HG03442 (cell line): ENCODE measurements around the gene LOXL1.

Source experiments
- ATAC-seq: cut with Tn5 transposase; IDR thresholded peaks from one replicate; pipeline ENCODE4 v1.9.1; 2021; ENCODE audit warnings: mild to moderate bottlenecking, moderate library complexity; ENCODE audit not compliant: unreplicated experiment

LOXL1 gene, protein sequence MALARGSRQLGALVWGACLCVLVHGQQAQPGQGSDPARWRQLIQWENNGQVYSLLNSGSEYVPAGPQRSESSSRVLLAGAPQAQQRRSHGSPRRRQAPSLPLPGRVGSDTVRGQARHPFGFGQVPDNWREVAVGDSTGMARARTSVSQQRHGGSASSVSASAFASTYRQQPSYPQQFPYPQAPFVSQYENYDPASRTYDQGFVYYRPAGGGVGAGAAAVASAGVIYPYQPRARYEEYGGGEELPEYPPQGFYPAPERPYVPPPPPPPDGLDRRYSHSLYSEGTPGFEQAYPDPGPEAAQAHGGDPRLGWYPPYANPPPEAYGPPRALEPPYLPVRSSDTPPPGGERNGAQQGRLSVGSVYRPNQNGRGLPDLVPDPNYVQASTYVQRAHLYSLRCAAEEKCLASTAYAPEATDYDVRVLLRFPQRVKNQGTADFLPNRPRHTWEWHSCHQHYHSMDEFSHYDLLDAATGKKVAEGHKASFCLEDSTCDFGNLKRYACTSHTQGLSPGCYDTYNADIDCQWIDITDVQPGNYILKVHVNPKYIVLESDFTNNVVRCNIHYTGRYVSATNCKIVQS

GRCh38 chr15:73926219-73927002, at the start of gene LOXL1:
Gene LOXL1, plus strand, starts transcription at chr15:73926462. Its CDS starts 322 bp downstream, at chr15:73926784.
- no peak for ATAC-seq

DNA sequence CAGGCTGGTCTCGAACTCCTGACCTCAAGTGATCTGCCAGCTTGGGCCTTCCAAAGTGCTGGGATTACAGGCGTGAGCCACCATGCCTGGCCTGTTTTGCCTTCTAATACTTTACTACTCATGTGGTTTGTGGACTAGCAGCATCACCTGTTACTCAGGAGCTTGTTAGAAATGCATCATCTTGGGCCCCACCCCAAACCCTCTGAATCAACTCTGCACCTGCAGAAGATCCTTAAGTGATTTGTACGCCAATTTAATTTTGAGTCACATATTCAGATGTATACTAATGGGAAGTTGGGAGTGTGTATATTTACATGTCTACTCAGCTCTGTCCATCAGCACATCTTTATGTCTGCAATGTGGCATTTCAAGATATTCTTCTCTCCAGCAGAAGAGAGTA, 46.8 kb upstream of the LOXL1 start:
- no peak for ATAC-seq

DNA sequence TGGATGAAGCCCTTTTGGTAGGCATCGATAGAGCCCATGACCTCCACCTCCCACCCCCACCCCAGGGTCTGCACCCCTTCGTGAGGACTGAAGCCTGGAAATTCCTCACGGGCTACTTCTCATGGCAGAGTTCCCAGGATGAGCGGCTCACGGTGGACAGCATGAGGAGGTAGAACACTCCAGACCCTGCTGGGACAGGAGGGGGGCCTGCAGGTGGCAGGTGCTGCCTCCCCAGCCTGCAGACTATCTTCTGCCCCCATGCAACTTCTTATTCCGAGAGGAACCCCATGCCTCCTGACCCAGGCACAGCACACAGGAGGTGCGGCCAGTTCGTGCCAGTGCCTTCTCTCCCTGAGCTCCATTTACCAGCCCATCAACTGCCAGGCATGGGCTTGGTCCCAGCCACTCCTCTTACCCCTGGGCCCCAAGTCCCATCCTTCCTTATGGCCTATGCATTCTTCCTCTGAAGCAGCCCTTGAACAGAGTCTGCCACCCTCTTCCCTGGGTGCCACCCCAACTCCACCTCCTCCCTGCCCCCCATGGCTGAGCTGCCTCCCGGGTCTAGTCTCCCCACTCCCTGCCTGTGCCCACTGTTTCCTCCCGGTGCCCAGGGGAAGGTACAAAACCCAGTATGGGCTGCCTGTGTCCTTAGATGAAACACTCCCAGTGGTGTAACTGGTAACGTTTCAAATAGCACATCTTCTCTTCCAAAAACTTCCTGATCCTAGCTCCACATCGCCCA, 44.5 kb upstream of the LOXL1 start:
- no peak for ATAC-seq

GRCh38 chr15:73882761-73883419, 43.4 kb upstream of the LOXL1 start:
- ATAC-seq, result no peak

DNA sequence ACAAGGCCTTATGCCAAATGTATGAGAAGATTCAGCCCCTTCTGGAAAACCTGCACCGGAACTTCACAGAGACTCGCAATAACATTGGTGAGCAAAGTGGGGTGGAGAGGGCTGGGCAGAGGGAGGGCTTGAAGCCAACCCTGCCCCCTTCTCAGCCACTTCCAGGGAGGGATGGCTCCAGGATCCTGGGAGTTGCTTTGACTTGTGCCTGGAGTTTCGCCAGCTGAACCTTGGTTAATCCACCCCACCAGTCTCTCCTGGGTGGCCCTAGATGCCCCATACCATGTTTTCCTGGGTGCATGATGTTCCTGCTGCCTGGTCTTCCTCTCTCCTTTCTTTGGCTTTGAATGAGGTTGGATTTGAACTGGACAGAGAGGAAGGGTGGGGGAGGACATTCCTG, 42.1 kb upstream of the LOXL1 start:
- ATAC-seq, result no peak

DNA sequence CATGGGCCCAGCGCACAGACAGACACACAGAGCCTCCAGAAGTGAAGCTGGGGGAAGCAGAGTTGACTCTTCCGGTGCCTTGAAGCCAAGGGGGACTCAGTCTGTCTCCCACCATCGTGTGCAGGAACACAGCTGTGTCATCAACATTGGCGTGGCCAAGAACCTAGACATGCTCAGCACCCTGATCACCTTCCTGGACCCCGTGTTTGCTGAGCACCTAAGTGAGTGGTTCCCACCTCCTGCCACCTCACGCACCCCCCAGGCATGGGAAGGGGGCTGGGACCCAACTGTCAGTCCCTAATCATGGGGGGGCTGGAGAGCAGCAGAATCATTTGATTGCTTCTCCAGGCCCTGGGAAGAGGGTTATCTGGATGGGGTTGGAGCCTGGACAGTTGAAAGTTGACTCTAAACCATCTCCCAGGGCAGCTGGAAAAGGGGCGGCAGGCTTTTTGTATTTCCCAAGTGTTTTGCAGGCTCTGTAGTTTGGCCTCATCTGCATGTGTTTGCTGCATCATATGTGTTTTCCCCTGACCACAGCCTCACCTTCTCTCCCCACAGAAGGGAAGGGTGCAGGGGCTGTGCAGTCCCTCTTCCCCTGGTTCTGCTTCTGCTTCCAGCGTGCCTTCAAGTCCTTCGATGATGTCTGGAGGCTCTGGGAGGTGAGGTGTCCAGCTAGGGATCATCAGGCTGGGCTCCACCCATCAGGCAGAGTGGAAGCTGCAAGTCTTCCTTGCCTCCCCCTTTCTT, 40.1 kb upstream of the LOXL1 start:
- no peak for ATAC-seq

GRCh38 chr15:73886717-73887345, 39.4 kb upstream of the LOXL1 start:
- ATAC-seq, result no peak

- no peak for ATAC-seq
Measured at GRCh38 chr15:73887481-73887880, 38.8 kb upstream of the LOXL1 start.

DNA sequence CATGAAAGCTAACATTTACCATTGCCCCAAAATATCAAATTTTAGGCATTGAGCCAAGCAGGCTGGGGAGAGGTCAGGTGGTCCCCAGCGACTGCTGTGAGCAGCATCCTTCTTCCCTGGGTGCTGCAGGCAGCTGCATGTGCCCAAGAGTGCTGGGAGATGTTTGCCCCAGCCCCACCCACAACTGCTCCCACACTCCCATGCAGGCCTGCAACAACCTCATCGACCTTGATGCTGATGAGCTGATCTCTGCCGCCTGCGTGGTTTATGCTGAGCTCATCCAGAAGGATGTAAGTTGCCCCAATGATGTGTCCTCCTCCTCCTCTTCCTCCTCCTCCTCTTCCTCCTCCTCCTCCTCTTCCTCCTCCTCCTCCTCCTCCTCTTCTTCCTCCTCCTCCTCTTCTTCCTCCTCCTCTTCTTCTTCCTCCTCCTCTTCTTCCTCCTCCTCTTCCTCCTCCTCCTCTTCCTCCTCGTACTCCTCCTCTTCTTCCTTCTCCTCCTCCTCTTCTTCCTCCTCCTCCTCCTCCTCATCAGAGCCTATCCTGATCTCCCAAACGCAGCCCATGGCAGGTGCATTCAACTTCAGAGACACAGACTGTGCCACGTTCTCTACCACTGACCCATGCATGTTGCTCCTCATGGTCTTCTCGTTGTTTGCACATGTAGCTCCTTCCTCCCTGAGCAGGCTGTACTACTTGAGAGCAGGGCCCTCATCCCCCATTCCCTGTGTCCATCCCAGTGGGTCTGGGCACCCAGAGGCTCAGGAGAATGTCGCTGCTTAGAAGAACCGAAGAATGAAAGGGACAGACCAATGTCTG, 37.8 kb upstream of the LOXL1 start:
- no peak for ATAC-seq

DNA sequence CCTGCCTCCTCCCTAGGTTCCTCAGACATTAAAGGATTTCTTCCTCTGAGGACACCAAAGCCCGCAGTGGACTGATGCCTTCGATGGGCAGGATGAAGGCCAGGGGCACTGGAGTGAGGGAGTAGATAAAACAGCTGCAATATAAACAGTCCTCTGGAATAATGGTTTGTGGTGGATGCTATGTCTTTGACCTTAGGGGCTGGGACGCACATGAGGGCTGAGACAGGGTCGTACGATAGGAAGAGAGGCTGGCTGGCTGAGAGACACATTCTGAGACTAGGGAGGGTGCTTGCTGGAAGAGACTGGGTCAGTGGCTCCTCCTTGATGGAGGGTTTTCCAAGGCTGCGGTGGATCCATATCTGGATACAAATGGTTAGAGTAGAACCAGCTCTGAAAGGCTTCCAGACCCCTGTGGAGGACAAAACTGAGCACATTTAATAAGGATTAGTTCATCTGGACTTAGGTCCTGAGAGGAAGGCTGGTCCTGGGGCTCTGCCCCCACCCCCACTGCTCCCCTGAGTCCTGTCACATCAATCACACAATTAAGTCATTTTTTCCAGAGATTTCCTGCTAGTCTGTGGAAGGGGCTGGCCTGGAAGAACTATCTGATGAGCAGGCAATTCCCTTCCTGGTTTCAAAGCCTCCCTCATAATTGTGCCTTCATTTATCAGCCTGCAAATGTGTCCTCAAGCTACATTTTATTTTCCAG, 37.1 kb upstream of the LOXL1 start:
- no peak for ATAC-seq

DNA sequence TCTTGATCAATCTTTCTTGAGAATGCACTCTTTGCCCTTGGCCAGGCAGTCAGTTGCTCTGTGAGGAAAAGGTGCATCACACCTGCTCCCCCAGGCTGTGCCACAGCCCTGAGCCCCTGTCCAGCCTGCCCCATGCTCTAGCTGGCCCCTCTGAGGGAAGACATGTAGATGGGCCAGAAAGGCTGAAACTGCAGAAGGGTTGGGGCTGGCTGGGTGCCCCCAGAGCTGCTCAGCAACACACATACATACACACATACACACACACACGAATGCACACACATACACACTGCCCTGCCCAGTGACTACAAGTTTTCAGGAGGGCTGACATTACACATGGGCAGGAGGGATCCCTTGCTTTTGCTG, 36.5 kb upstream of the LOXL1 start:
- ATAC-seq, result no peak

DNA sequence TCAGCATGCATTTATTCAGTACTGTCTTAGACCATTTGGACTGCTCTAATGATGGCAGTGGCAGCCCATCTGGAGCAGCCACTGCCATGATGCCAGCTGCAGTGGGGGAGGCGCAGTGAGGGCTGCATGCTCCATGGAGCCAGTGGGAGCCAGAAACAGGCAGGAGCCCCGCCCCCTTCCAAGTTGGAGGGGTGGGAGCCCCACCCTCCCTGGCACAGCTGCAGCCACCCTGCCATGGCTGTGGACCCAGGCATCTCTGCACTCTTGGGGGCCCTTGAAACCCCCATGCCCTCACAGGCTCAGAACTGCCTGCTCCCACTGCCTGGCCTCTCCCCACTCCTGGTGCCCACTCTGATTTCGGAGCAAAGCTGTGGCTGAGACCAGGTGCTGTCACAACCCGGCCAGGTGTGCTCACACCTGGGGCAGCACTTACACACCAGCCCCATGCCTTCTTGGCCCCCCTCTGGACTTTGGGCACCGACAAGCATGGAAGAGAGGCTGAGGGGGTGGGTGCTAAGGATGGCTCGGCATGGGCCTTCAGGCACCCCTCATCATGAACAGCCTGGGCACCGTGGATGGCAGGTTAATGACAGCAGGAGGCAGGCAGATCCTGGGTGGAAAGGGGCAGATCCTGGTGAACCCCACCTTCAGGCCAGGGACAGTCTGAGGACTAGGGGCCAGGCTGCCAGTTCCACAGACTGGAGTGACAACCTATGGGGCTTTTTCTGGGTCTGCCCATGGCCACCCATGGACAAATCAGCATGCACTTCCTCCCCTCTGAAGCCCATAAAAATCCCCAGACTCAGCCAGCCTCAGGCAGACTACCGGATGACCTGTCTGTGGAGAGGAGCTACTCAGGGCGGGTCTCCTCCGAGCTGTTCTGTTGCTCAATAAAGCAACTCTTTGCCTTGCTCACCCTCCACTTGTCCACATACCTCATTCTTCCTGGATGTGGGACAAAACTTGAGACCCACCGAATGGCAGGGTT, 34.6 kb upstream of the LOXL1 start:
- ATAC-seq, result no peak

DNA sequence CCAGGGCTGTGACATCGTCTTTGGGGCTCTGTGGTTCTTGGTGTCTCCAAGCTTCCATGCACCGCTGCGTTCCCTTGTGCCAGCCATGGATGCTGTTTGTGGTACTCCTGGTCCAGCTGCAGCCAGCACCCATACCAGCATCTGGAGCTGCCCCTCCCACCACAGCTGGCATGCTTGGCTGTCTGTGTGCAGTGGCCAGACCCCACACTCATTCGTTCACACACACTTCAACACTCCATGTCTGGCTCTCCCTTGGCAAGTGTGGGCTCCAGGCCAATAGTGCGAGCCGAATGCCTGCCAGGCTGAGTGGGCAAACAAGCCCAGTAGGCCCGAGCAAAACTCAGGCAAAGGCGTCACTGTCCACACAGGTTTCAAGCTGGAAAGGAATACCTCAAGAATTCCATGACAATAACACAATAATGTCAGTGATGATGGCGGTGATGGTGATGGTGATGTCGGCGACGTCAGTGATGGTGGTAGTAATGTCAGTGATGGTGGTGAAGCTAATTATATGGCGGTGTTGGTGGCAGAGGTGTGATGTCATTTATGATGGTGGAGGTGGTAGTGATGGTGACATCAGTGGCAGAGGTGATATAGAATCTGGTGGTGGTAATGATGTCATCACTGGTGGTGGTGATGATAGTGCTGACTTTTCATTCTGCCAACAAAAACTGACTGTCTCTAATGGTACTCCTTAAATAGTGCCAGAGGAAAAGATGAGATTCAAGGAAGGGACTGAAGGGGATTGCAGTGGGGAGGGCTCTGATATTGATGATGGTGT, 33.6 kb upstream of the LOXL1 start:
- ATAC-seq, result no peak

DNA sequence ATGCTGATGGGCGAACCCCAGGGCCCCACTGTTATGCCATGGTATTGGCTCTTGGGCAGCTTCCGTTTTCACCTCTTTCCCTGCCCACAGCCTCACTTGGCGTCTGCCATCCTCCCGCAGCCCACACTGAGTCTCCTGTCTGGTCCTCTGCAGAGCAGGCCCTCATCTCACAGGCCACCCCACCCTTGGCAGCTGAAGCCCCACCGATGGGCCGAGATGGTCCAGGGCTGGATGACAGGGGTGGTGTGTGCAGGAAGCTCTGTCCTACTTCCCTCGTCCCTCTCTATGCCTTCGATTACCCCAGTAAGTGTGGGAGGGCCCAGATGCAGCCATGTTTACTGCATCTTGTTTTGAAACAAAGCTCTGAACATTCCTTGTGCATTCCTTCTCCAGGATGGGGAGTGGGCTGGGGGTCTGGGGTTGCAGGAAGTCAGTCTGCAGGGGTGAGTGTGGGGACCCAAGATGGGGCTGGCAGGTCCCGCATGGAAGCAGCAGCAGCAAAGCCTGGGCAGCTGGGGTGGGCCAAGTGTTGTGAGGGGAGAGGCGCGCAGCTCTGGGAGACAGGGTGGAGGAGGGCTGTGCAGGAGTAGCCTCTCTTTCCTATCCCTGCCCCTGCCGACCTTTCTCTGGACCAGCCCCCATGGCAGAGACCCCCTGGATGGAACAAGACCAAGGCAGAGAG, 32.0 kb upstream of the LOXL1 start:
- no peak for ATAC-seq

- ATAC-seq, result no peak
Measured at GRCh38 chr15:73897441-73898261, 28.6 kb upstream of the LOXL1 start.
